Fibroblast of pulmonary artery (primary cell): ENCODE data around the gene ACKR2.
"Not testable (repeated sequence)": the region's sequence is repeated elsewhere in the genome, so short reads cannot be mapped to it uniquely, and the experiment has no call there.

Source experiments
- DNase-seq: peaks from one replicate; pipeline ENCODE4 v3.0.0-alpha.2; 2010; ENCODE audit warnings: low read depth
- H3K4me3 ChIP-seq: replicated peaks from 2 replicates; pipeline ENCODE4 v1.5.1; 2011; ENCODE audit warnings: low read depth, mild to moderate bottlenecking, control low read depth, low read length, moderate library complexity
- TF ChIP-seq, protein P1 (sequence below): IDR thresholded peaks from 2 replicates; pipeline ENCODE4 v1.5.1; 2011; ENCODE audit warnings: mild to moderate bottlenecking, control low read depth, low read length, inconsistent platforms; ENCODE audit errors: missing control alignments

ACKR2 gene

DNA sequence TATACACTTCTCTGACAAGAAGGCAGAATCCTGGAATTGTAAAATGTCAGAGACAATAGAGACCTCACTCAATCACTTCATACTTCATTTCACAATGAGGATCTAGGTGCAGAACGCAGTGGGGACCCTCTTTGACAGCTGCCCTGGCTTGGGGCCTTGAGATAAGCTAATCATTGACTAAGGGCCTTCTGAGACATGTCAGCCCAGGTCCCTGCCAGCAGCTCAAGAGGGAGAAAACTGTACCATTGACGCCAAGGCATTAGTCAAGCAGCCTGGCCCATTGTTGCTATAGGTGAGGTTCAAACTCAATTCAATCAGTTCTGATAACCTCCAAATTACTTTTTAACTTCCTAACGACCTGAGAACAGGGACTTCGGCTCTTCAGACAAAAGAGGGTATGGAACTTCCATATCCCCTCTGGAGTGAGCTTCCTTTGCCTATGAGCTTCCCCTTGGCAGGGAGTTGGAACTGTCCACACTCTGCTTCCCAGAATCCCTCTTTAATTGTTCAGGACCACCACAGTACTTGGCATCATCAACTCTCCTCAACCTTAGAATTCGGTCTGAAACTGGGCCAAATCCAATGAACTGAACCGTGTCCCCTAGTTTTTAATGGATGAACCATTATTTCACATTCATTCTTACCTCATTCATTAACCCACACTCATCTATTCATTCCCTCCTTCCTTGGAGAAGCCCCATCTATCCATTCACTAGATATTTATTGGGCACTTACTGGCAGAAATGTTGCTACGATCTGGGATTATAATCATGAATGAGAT is 67.9 kb downstream of the ACKR2 start:
- no peak for DNase-seq
- H3K4me3 ChIP-seq = no peak overlapping the region
- TF ChIP-seq, protein P1, sequence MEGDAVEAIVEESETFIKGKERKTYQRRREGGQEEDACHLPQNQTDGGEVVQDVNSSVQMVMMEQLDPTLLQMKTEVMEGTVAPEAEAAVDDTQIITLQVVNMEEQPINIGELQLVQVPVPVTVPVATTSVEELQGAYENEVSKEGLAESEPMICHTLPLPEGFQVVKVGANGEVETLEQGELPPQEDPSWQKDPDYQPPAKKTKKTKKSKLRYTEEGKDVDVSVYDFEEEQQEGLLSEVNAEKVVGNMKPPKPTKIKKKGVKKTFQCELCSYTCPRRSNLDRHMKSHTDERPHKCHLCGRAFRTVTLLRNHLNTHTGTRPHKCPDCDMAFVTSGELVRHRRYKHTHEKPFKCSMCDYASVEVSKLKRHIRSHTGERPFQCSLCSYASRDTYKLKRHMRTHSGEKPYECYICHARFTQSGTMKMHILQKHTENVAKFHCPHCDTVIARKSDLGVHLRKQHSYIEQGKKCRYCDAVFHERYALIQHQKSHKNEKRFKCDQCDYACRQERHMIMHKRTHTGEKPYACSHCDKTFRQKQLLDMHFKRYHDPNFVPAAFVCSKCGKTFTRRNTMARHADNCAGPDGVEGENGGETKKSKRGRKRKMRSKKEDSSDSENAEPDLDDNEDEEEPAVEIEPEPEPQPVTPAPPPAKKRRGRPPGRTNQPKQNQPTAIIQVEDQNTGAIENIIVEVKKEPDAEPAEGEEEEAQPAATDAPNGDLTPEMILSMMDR = no peak

DNA sequence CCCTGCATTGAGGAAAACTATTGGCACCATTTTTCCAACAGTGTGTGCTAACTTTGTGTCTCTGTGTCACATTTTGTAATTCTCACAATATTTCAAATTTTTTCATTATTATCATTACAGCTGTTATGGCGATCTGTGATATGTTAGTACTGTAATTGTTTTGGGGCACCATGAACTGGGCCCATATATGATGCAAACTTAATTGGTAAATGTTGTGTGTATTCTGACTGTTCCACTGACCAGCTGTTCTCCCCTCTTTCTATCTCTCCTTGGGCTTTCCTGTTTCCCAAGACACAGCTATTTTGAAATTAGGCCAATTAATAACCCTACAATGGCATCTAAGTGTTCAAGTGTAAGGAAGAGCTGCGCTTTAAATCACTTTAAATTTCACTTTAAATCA is 68.6 kb downstream of the ACKR2 start:
- no peak overlapping the region for H3K4me3 ChIP-seq
- DNase-seq = no peak
- TF ChIP-seq, protein P1 = no peak

DNA sequence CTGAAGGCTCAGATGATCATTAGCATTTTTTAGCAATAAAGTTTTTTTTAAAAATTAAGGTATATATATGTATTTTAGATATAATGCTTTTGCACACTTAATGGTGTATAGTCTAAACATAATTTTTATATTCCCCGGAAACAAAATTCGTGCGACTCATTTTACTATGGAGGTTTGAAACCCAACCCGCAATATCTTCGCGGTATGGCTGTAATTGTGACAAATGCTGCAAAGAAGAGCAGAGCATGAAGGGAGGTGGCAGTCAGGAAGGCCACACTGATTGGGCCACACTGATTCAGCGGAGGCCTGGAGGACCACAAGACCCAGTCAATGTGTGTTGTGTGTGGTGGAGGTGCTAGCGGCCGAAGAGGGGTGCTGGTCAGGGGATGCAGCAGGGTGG is 70.9 kb downstream of the ACKR2 start:
- DNase-seq = no peak
- TF ChIP-seq, protein P1 = no peak
- H3K4me3 ChIP-seq = peak overlapping the region; percentile 59

DNA sequence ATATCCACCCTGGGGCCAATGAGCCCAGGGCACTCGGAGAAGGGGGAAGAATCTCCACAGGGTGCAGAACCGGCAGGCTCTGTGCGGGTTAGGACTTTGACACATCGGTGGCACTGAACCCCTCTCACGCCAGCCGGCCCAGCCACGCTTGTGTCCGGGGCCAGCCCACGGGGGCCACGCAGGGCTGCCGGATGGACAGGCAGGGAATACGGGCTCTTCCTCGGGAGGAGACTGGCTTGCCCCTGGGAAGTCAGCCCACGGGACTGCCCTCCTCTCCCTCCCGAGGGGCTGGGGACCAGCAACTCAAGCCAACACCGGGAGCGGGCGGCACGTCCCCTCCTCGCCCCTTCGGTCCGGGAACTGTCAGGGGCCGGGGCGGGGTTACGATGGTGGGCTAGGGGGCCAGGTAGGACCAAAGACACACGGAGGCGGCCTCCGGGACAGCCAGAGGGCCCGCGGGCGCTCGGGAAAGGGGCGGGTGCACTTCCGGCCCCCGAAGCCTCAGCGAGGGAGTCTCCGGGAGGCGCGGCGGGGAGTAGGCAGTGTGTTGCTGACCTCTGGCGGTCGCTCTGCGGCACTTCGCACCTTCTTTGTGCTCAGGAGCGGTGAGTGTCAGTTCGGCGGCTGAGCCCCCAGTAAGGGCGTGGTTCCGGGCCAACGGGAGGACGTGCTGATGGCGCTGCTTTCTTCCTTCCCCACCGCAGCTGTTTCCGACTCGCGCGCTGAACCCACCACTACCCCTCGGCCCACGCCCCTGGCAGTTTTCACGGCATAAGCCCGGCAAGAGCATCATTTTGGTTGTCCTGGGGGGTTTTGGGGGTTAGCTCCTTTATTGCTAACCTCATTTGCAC is 71.6 kb downstream of the ACKR2 start:
- peak; percentile 77 for DNase-seq
- peak overlapping the region; percentile 59 for H3K4me3 ChIP-seq
- TF ChIP-seq, protein P1 = peak; percentile 72

DNA sequence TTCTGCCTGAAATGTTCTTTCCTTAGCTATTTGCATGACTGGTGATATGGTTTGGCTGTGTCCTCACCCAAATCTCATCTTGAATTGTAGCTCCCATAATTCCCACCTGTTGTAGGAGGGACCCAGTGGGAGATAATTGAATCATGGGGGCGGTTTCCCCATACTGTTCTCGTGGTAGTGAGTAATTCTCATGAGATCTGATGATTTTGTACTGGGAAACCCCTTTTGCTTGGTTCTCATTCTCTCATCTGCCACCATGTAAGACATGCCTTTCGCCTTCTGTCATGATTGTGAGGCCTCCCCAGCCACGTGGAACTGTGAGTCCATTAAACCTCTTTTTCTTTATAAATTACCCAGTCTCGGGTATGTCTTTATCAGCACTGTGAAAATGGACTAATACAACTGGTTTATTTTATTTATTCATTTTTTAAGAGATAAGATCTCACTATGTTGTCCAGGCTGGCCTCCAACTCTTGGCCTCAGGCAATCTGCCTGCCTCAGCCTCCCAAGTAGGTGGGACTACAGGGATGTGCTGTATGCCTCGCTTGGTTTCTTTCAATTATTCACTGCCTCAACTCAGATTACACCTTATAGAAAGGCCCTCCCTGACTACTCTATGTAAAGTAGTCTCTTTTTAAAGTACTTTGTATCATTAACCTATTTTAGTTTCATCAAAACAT is 74.1 kb downstream of the ACKR2 start:
- DNase-seq, H3K4me3 ChIP-seq: not testable (repeated sequence)

DNA sequence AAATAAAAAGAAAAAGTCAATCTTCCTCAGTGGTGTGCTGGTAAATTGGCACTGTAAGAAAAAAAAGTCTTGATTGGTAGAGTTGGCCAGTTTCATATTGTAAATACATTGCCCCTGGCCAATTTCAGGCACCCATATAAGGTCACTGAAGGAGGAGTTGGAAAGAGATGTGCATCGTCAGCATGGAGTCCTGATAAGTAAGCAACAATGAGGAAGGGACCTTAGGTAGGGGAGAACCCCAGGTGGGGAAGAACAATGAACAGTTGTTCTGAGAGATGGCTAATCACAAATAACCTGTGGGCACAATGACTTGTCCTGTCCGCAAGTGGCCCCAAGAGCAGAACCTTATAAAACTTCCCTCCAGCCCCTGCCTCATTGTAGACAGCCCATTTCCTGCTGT is 75.1 kb downstream of the ACKR2 start:
- no peak for DNase-seq
- TF ChIP-seq, protein P1 = no peak
- no peak overlapping the region for H3K4me3 ChIP-seq

DNA sequence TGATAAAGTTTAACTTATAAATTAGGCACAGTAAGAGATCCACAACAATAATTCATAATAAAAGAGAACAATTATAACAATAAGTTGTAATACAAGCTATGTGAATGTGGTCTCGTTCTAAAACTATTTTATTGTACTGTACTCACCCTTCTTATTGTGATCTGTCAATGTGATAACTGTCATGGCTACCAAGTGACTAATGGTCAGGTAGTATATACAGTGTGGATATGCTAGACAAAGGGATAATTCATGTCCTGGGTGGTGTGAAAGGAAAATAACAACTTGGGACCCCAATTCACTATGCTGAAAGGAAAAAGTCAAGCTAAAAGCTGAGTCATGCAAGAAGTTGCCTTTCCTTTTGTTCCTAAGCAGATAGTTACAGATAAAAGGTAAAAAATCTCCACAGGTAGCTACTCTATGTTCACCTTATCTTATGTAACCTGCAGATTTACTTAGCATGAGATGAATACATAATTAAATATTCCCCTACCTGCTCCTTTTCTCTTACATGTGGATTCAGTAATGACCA is 77.1 kb downstream of the ACKR2 start:
- TF ChIP-seq, protein P1 = no peak
- no peak for DNase-seq
- H3K4me3 ChIP-seq = no peak overlapping the region
